Spleen (tissue), 11 donors: Measurements from ENCODE around the gene CAMTA1. TPM values are rescaled to one million over a fixed set of nuclear protein-coding genes. Genes with fewer than 3 reads are reported as not detected.

Source experiments
- DNase-seq: peaks from one replicate; pipeline ENCODE4 v3.0.0-alpha.2; 2020
- H3K27ac ChIP-seq, 8 donors: fragments of 200-600 bp; sonication (generic) in 7 of 8; 1 replicate in 4 of 8; 2 replicates in 4 of 8; pipeline versions ENCODE4 v1.5.0 to v1.8.0; 2016 to 2021; ENCODE audit warnings: inconsistent platforms in 4 of 8, mild to moderate bottlenecking in 4 of 8, moderate library complexity in 1 of 8
- H3K27me3 ChIP-seq, 7 donors: fragments of 200-600 bp; sonication (generic) in 6 of 7; replicated peaks in 1 of 7; 1 replicate in 4 of 7; 2 replicates in 3 of 7; pipeline versions ENCODE4 v1.5.0 to v1.8.0; 2016 to 2021; ENCODE audit warnings: inconsistent platforms in 3 of 7, mild to moderate bottlenecking in 1 of 7
- H3K36me3 ChIP-seq, 6 donors: fragments of 200-600 bp; sonication (generic) in 5 of 6; 1 replicate in 4 of 6; 2 replicates in 2 of 6; pipeline versions ENCODE4 v1.5.0 to v1.8.0; 2016 to 2021; ENCODE audit warnings: inconsistent platforms in 2 of 6
- H3K4me1 ChIP-seq, 6 donors: fragments of 200-600 bp; sonication (generic) in 5 of 6; 1 replicate in 3 of 6; 2 replicates in 3 of 6; pipeline versions ENCODE4 v1.5.0 to v1.8.0; 2016 to 2021; ENCODE audit warnings: inconsistent platforms in 3 of 6
- H3K4me3 ChIP-seq, 8 donors: fragments of 200-600 bp; sonication (generic) in 7 of 8; 1 replicate in 4 of 8; 2 replicates in 4 of 8; pipeline versions ENCODE4 v1.5.0 to v1.8.0; 2016 to 2021; ENCODE audit warnings: inconsistent platforms in 4 of 8, mild to moderate bottlenecking in 4 of 8, moderate library complexity in 2 of 8
- H3K9me3 ChIP-seq, 8 donors: fragments of 200-600 bp; sonication (generic) in 7 of 8; 1 replicate in 4 of 8; 2 replicates in 4 of 8; pipeline versions ENCODE4 v1.5.0 to v1.8.0; 2016 to 2021; ENCODE audit warnings: inconsistent platforms in 4 of 8
- POLR2A ChIP-seq, 3 donors: fragments of 450-650 bp; IDR thresholded peaks; one replicate each; pipeline ENCODE4 v1.5.1; 2017; ENCODE audit warnings: antibody characterized with exemption in 3 of 3, mild to moderate bottlenecking in 1 of 3
- POLR2AphosphoS5 ChIP-seq, 3 donors: sonication (generic); formaldehyde crosslinking; IDR thresholded peaks; one replicate each; pipeline ENCODE4 v1.5.1; 2017; ENCODE audit warnings: antibody characterized with exemption in 3 of 3
- WGBS, 5 donors: extraction: QIAGEN DNeasy Blood & Tissue Kit in 3 of 5; methylation state at CpG; one replicate each; pipeline versions ENCODE4 v1.1.5 to v1.1.7; 2013 to 2018; 5-methylcytosine and 5-hydroxymethylcytosine counted together
- intact Hi-C: fragments of 100-400 bp; cut with DNase I; formaldehyde crosslinking; loops from one replicate; pipeline ENCODE4 v1.15.0; 2023; ENCODE audit warnings: low total_unique reads
- polyA plus RNA-seq, 3 donors: library from polyadenylated mRNA; stranded (reverse); fragments of 200-250 nt; gene quantifications; one replicate each; pipeline ENCODE4 v1.2.1, GENCODE V29; 2013
- total RNA-seq, 7 donors: library from RNA; depleted of rRNA in 3 of 7; stranded (reverse); fragments of >200 nt in 3 of 7; fragmentation: NEBNext Ultra II Directional in 4 of 7; extraction: Animal tissue kit (Norgen Biotek cat#: 25700) in 4 of 7; gene quantifications; one replicate each; pipeline versions ENCODE4 v1.1.0 to v1.2.1, GENCODE V29; 2016 to 2021
- TF ChIP-seq, protein P1 (sequence below), 11 experiments: fragments of 200-600 bp in 7 of 11; fragments of 450-650 bp in 4 of 11; sonication (generic) in 4 of 11; IDR thresholded peaks in 8 of 11; conservative IDR thresholded peaks in 3 of 11; 1 replicate in 7 of 11; 2 replicates in 4 of 11; pipeline versions ENCODE4 v1.4.0 to v1.8.0; 2016 to 2021; ENCODE audit warnings: antibody characterized with exemption in 11 of 11, inconsistent platforms in 4 of 11, mild to moderate bottlenecking in 1 of 11
- donor health status: healthy with polysubstance abuse.
- donor health status: DM: no; HTN: no; CAD: no; lungs with moderate emphysema.
- donor health status: DM: no; HTN: no; CAD: no.
- donor health status: Bipolar disorder and iron deficiency.
- donor health status: healthy.
- donor health status: DM: no; HTN: no; CAD: no.
- donor health status: DM: yes; HTN: yes; CAD: no.

CAMTA1 gene
- total and polyA plus RNA-seq, 10 donors: 53.0 to 106 (median 77.3) TPM

GRCh38 chr1:7672864-7673263 is 887.6 kb downstream of the CAMTA1 start:
- intact Hi-C loops: no loop called here

GRCh38 chr1:7674972-7675371 is 889.7 kb downstream of the CAMTA1 start:
- Histone ChIP-seq H3K9me3 (no peaks in the 10 kb centered on the region), H3K36me3 (no peaks in the 10 kb centered on the region), H3K4me3 (no peak overlapping the region), H3K4me1 (peaks cover 0 to 32% (median 20%) of the 10 kb centered on the region in 6 donors), H3K27me3 (peaks cover 0 to 24% (median 2%) of the 10 kb centered on the region in 7 donors), H3K27ac (no peak overlapping the region)
- DNase-seq: no peak
- intact Hi-C loops: no loop called here
- TF ChIP-seq POLR2A (IDR thresholded peaks at IDR 0.05): no peak
- TF ChIP-seq, protein P1, sequence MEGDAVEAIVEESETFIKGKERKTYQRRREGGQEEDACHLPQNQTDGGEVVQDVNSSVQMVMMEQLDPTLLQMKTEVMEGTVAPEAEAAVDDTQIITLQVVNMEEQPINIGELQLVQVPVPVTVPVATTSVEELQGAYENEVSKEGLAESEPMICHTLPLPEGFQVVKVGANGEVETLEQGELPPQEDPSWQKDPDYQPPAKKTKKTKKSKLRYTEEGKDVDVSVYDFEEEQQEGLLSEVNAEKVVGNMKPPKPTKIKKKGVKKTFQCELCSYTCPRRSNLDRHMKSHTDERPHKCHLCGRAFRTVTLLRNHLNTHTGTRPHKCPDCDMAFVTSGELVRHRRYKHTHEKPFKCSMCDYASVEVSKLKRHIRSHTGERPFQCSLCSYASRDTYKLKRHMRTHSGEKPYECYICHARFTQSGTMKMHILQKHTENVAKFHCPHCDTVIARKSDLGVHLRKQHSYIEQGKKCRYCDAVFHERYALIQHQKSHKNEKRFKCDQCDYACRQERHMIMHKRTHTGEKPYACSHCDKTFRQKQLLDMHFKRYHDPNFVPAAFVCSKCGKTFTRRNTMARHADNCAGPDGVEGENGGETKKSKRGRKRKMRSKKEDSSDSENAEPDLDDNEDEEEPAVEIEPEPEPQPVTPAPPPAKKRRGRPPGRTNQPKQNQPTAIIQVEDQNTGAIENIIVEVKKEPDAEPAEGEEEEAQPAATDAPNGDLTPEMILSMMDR (IDR thresholded peaks at IDR 0.05 in 8 of 11, conservative IDR thresholded peaks at IDR 0.05 in 3 of 11): no peak
- TF ChIP-seq POLR2AphosphoS5 (IDR thresholded peaks at IDR 0.05): no peak
- WGBS, 5 donors: 70 to 86% (median 85%) methylated on average over 4 of the region's 4 CpGs

More at GRCh38 chr1:7672864-7673263, 887.6 kb downstream of the CAMTA1 start:
- Histone ChIP-seq H3K36me3 (no peaks in the 10 kb centered on the region), H3K4me1 (peaks cover 0 to 28% (median 15%) of the 10 kb centered on the region in 6 donors), H3K27me3 (peaks cover 0 to 13% (median 6%) of the 10 kb centered on the region in 7 donors), H3K9me3 (no peaks in the 10 kb centered on the region), H3K4me3 (no peak overlapping the region), H3K27ac (no peak overlapping the region)
- WGBS, 5 donors: 45 to 86% (median 60%) methylated on average over 5 to 11 of the region's 11 CpGs
- TF ChIP-seq POLR2A (IDR thresholded peaks at IDR 0.05): no peak
- TF ChIP-seq, protein P1 (IDR thresholded peaks at IDR 0.05 in 8 of 11, conservative IDR thresholded peaks at IDR 0.05 in 3 of 11): no peak
- TF ChIP-seq POLR2AphosphoS5 (IDR thresholded peaks at IDR 0.05): no peak
- no peak for DNase-seq

DNA sequence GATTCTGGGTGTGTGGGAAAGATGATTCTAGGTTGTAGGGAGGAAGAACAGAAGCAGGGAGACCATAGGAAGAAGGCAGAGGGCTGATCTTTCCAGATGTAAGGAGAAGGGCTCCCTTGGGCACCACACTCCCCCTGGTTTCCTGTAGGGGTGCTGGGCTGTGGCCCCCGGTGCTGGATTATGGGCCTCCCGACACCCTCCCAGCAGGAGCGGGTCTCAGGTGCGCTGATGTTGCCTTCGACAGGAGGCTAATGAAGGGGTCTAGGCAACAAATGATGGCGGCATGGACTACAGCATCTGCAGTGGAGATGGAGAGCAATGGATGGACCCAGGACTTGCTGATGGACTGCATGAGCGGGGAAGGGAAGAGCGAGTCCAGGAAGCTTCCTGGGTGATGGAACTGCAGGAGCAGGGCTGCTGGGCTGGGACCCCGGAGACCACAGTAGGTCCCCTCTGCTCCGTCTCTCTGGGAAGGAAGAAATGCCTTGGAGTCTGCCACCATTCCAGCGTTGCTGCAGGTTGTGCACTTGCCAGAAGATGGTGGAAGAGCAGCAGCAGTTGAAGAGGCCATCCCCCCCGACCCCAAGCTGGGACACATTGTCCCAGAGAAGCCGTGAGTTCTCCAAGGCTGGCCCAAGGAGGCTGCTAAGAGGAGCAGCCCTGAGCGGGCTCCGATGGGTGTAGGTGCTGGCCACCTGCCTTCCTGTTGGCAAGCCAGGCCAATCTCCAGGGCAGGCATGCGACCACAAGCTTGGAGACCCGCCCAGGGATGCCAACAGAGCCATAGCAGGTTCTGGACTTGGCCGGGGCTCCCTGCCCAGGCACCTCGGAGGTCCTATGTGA is 890.4 kb downstream of the CAMTA1 start:
- TF ChIP-seq POLR2AphosphoS5 (IDR thresholded peaks at IDR 0.05): no peak
- intact Hi-C loops: no loop called here
- H3K27me3 ChIP-seq: peaks cover 0 to 25% (median 4%) of the 10 kb centered on the region in 7 donors
- no peak for DNase-seq
- H3K27ac ChIP-seq: no peak overlapping the region
- no peaks in the 10 kb centered on the region for H3K9me3 ChIP-seq
- no peak overlapping the region for H3K4me3 ChIP-seq
- whole genome bisulfite sequencing, 5 donors: 73 to 96% (median 89%) methylated on average over 17 to 19 of the region's 19 CpGs
- peaks cover 0 to 32% (median 19%) of the 10 kb centered on the region in 6 donors for H3K4me1 ChIP-seq
- no peaks in the 10 kb centered on the region for H3K36me3 ChIP-seq

- intact Hi-C loops: no loop called here
- Histone ChIP-seq H3K27ac (no peak overlapping the region), H3K27me3 (peaks cover 0 to 32% (median 7%) of the 10 kb centered on the region in 7 donors), H3K36me3 (no peaks in the 10 kb centered on the region), H3K4me3 (no peak overlapping the region), H3K9me3 (no peaks in the 10 kb centered on the region), H3K4me1 (peaks cover 5 to 37% (median 26%) of the 10 kb centered on the region in 6 donors)
- DNase-seq: no peak
- 82 to 97% (median 92%) methylated on average over 10 to 15 of the region's 15 CpGs for WGBS, 5 donors
- TF ChIP-seq POLR2A (IDR thresholded peaks at IDR 0.05) (no peak), POLR2AphosphoS5 (IDR thresholded peaks at IDR 0.05) (no peak)
- TF ChIP-seq, protein P1 (IDR thresholded peaks at IDR 0.05 in 8 of 11, conservative IDR thresholded peaks at IDR 0.05 in 3 of 11): no peak
Observed at GRCh38 chr1:7676274-7676945, 891.2 kb downstream of the CAMTA1 start.
